Neuronal stem cell (in vitro differentiated cells): ENCODE results near the gene KCNIP4.

Experiments
- DNase-seq: peaks from one replicate; pipeline ENCODE4 v3.0.0-alpha.2; 2013; ENCODE audit warnings: low spot score
- H2AFZ ChIP-seq: one replicate; pipeline ENCODE4 v1.6.1; 2013; ENCODE audit warnings: mild to moderate bottlenecking, low read length, inconsistent platforms
- H2AK5ac ChIP-seq: 2 replicates; pipeline ENCODE4 v1.6.1; 2013; ENCODE audit warnings: low read depth, mild to moderate bottlenecking, inconsistent platforms, low read length, moderate library complexity, mixed read lengths
- H2BK120ac ChIP-seq: 2 replicates; pipeline ENCODE4 v1.6.1; 2013; ENCODE audit warnings: low read depth, mild to moderate bottlenecking, inconsistent platforms, low read length, moderate library complexity, mixed read lengths
- H2BK12ac ChIP-seq: one replicate; pipeline ENCODE4 v1.6.1; 2013; ENCODE audit warnings: low read length, inconsistent platforms
- H2BK15ac ChIP-seq: 2 replicates; pipeline ENCODE4 v1.6.1; 2013; ENCODE audit warnings: mild to moderate bottlenecking, low read length, inconsistent platforms, mixed read lengths
- H2BK5ac ChIP-seq: one replicate; pipeline ENCODE4 v1.6.1; 2013; ENCODE audit warnings: inconsistent platforms, mild to moderate bottlenecking, low read length, moderate library complexity
- H3K14ac ChIP-seq: one replicate; pipeline ENCODE4 v1.6.1; 2013; ENCODE audit warnings: low read length, inconsistent platforms
- H3K18ac ChIP-seq: 2 replicates; pipeline ENCODE4 v1.6.1; 2013; ENCODE audit warnings: low read length, inconsistent platforms
- H3K23ac ChIP-seq: 2 replicates; pipeline ENCODE4 v1.6.1; 2013; ENCODE audit warnings: low read depth, mild to moderate bottlenecking, mixed read lengths, low read length, inconsistent platforms; ENCODE audit not compliant: poor library complexity
- H3K27ac ChIP-seq: replicated peaks from 3 replicates; pipeline ENCODE4 v1.5.1; 2013; ENCODE audit warnings: low read length, inconsistent platforms
- H3K27me3 ChIP-seq, 3 experiments: 2 replicates each; pipeline ENCODE4 v1.6.1; 2013; ENCODE audit warnings: low read length in 3 of 3, mild to moderate bottlenecking in 2 of 3, inconsistent platforms in 1 of 3, low read depth in 1 of 3, mixed read lengths in 1 of 3, moderate library complexity in 1 of 3; ENCODE audit not compliant: control insufficient read depth in 3 of 3, insufficient read depth in 3 of 3
- H3K36me3 ChIP-seq, 2 donors: replicated peaks in 1 of 2; 2 replicates each; pipeline ENCODE4 v1.6.1; 2013; ENCODE audit warnings: low read length in 2 of 2; ENCODE audit not compliant: control insufficient read depth in 2 of 2, insufficient read depth in 2 of 2
- H3K4ac ChIP-seq: 2 replicates; pipeline ENCODE4 v1.6.1; 2013; ENCODE audit warnings: inconsistent platforms, mild to moderate bottlenecking, low read length, moderate library complexity
- H3K4me1 ChIP-seq, 2 donors: 1 replicate in 1 of 2; 2 replicates in 1 of 2; pipeline ENCODE4 v1.6.1; 2013; ENCODE audit warnings: low read length in 2 of 2, low read depth in 1 of 2; ENCODE audit not compliant: control insufficient read depth in 2 of 2, insufficient read depth in 1 of 2
- H3K4me2 ChIP-seq: one replicate; pipeline ENCODE4 v1.6.1; 2013; ENCODE audit warnings: mild to moderate bottlenecking, low read length, inconsistent platforms; ENCODE audit not compliant: insufficient read depth, poor library complexity, severe bottlenecking
- H3K4me3 ChIP-seq, 2 donors: 2 replicates each; pipeline ENCODE4 v1.5.1; 2013; ENCODE audit warnings: low read length in 2 of 2, mild to moderate bottlenecking in 2 of 2, inconsistent platforms in 1 of 2, moderate library complexity in 1 of 2
- H3K79me1 ChIP-seq: one replicate; pipeline ENCODE4 v1.6.1; 2013; ENCODE audit warnings: low read depth, mild to moderate bottlenecking, inconsistent platforms, low read length, moderate library complexity
- H3K9ac ChIP-seq: one replicate; pipeline ENCODE4 v1.6.1; 2013; ENCODE audit warnings: mild to moderate bottlenecking, low read depth, low read length, inconsistent platforms; ENCODE audit not compliant: poor library complexity
- H3K9me3 ChIP-seq, 2 donors: replicated peaks in 1 of 2; 2 replicates each; pipeline versions ENCODE3 to v1.6.1; 2013; ENCODE audit warnings: low read length in 2 of 2, mild to moderate bottlenecking in 2 of 2, inconsistent platforms in 1 of 2, low read depth in 1 of 2, mixed read lengths in 1 of 2, moderate library complexity in 1 of 2; ENCODE audit not compliant: control insufficient read depth in 2 of 2, insufficient read depth in 1 of 2
- H4K8ac ChIP-seq: one replicate; pipeline ENCODE4 v1.6.1; 2013; ENCODE audit warnings: low read depth, mild to moderate bottlenecking, inconsistent platforms, low read length, moderate library complexity
- H4K91ac ChIP-seq: one replicate; pipeline ENCODE4 v1.6.1; 2013; ENCODE audit warnings: low read length, low read depth, mild to moderate bottlenecking, inconsistent platforms; ENCODE audit not compliant: poor library complexity
- WGBS, 2 donors: extraction: QIAGEN DNeasy Blood & Tissue Kit; methylation state at CpG; one replicate each; pipeline ENCODE4 v1.1.7; 2013; ENCODE audit warnings: missing lambda C conversion rate in 2 of 2, mixed read lengths in 1 of 2; ENCODE audit not compliant: insufficient read length in 2 of 2, insufficient replicate concordance in 1 of 2; ENCODE audit errors: extremely low coverage in 2 of 2; 5-methylcytosine and 5-hydroxymethylcytosine counted together

The KCNIP4 gene

GRCh38 chr4:21276046-21276445, 672.5 kb downstream of the KCNIP4 start:
- Histone ChIP-seq H3K4ac (no peak overlapping the region), H4K91ac (no peak overlapping the region), H3K4me3 (no peak overlapping the region), H3K9ac (no peak overlapping the region), H3K4me2 (no peak overlapping the region), H2BK5ac (no peak overlapping the region), H3K9me3 (no peaks in the 10 kb centered on the region), H3K36me3 (no peaks in the 10 kb centered on the region), H2AK5ac (no peak overlapping the region), H3K27me3 (no peaks in the 10 kb centered on the region), H2BK15ac (no peak overlapping the region), H3K79me1 (no peaks in the 10 kb centered on the region), H2AFZ (no peak overlapping the region), H3K4me1 (no peaks in the 10 kb centered on the region), H2BK120ac (no peak overlapping the region), H3K23ac (no peak overlapping the region), H2BK12ac (no peak overlapping the region), H4K8ac (no peak overlapping the region), H3K27ac (no peak overlapping the region), H3K18ac (no peak overlapping the region), H3K14ac (no peak overlapping the region)
- DNase-seq: no peak
- no CpG with 5 or more reads among the region's 5 CpGs for WGBS, 2 donors

- H4K91ac ChIP-seq: no peak overlapping the region
- no peak overlapping the region for H2BK12ac ChIP-seq
- no peak overlapping the region for H3K4ac ChIP-seq
- no peak overlapping the region for H2BK15ac ChIP-seq
- WGBS, 2 donors: no CpG with 5 or more reads among the region's 4 CpGs
- no peak overlapping the region for H2BK120ac ChIP-seq
- no peak overlapping the region for H3K4me2 ChIP-seq
- H3K23ac ChIP-seq: no peak overlapping the region
- H3K9me3 ChIP-seq: no peaks in the 10 kb centered on the region
- H3K36me3 ChIP-seq: no peaks in the 10 kb centered on the region
- no peak overlapping the region for H2AK5ac ChIP-seq
- H2BK5ac ChIP-seq: no peak overlapping the region
- H3K14ac ChIP-seq: no peak overlapping the region
- no peak overlapping the region for H4K8ac ChIP-seq
- no peak overlapping the region for H3K18ac ChIP-seq
- H2AFZ ChIP-seq: no peak overlapping the region
- no peaks in the 10 kb centered on the region for H3K27me3 ChIP-seq
- DNase-seq: no peak
- no peak overlapping the region for H3K9ac ChIP-seq
- H3K79me1 ChIP-seq: no peaks in the 10 kb centered on the region
- H3K4me3 ChIP-seq: no peak overlapping the region
- no peaks in the 10 kb centered on the region for H3K4me1 ChIP-seq
- no peak overlapping the region for H3K27ac ChIP-seq
Observed at GRCh38 chr4:21271439-21272052, 677.0 kb downstream of the KCNIP4 start.

GRCh38 chr4:21248331-21248730, 700.2 kb downstream of the KCNIP4 start:
- no peak overlapping the region for H3K27ac ChIP-seq
- H3K27me3 ChIP-seq: no peaks in the 10 kb centered on the region
- no peaks in the 10 kb centered on the region for H3K36me3 ChIP-seq
- no peak overlapping the region for H3K4me3 ChIP-seq
- H3K18ac ChIP-seq: no peak overlapping the region
- no peak overlapping the region for H3K9ac ChIP-seq
- no peak overlapping the region for H2BK12ac ChIP-seq
- no peaks in the 10 kb centered on the region for H3K9me3 ChIP-seq
- H2BK15ac ChIP-seq: no peak overlapping the region
- no peaks in the 10 kb centered on the region for H3K79me1 ChIP-seq
- no peak overlapping the region for H2AFZ ChIP-seq
- no peak overlapping the region for H3K14ac ChIP-seq
- H2BK120ac ChIP-seq: no peak overlapping the region
- no peak for DNase-seq
- H4K91ac ChIP-seq: no peak overlapping the region
- no peak overlapping the region for H3K23ac ChIP-seq
- no peak overlapping the region for H3K4ac ChIP-seq
- H4K8ac ChIP-seq: no peak overlapping the region
- no CpG with 5 or more reads among the region's 4 CpGs for WGBS, 2 donors
- H3K4me1 ChIP-seq: no peaks in the 10 kb centered on the region
- H2BK5ac ChIP-seq: no peak overlapping the region
- no peak overlapping the region for H2AK5ac ChIP-seq
- no peak overlapping the region for H3K4me2 ChIP-seq

GRCh38 chr4:21242163-21242562, 706.4 kb downstream of the KCNIP4 start:
- no peak overlapping the region for H2BK5ac ChIP-seq
- no peak overlapping the region for H2AFZ ChIP-seq
- H2AK5ac ChIP-seq: no peak overlapping the region
- H3K4me2 ChIP-seq: no peak overlapping the region
- H3K18ac ChIP-seq: no peak overlapping the region
- no CpG with 5 or more reads among the region's 2 CpGs for WGBS, 2 donors
- no peak overlapping the region for H4K91ac ChIP-seq
- H3K23ac ChIP-seq: no peak overlapping the region
- no peaks in the 10 kb centered on the region for H3K36me3 ChIP-seq
- no peak overlapping the region for H2BK15ac ChIP-seq
- H3K4me1 ChIP-seq: no peaks in the 10 kb centered on the region
- H3K9me3 ChIP-seq: no peaks in the 10 kb centered on the region
- no peak for DNase-seq
- no peaks in the 10 kb centered on the region for H3K27me3 ChIP-seq
- no peak overlapping the region for H3K4ac ChIP-seq
- H4K8ac ChIP-seq: no peak overlapping the region
- H3K9ac ChIP-seq: no peak overlapping the region
- no peak overlapping the region for H3K27ac ChIP-seq
- no peaks in the 10 kb centered on the region for H3K79me1 ChIP-seq
- H2BK120ac ChIP-seq: no peak overlapping the region
- no peak overlapping the region for H3K4me3 ChIP-seq
- H3K14ac ChIP-seq: no peak overlapping the region
- H2BK12ac ChIP-seq: no peak overlapping the region
